Psoas muscle (tissue), 8 donors: Measurements from ENCODE around the gene SERPINA3. TPM values are rescaled to one million over a fixed set of nuclear protein-coding genes. Genes with fewer than 3 reads are reported as not detected.
"Not testable (repeated sequence)": the region's sequence is repeated elsewhere in the genome, so short reads cannot be mapped to it uniquely, and the experiment has no call there.

ENCODE experiments used
- ATAC-seq, 4 donors: fragments of 200-7000 bp; cut with Tn5 transposase; one replicate each; pipeline ENCODE4 v1.9.1; 2020; ENCODE audit warnings: moderate library complexity in 3 of 4, mild to moderate bottlenecking in 2 of 4
- DNase-seq, 2 donors: peaks; one replicate each; pipeline ENCODE4 v3.0.0-alpha.2; 2020
- H3K27ac ChIP-seq: fragments of 200-600 bp; one replicate; pipeline ENCODE4 v1.8.0; 2022
- H3K27me3 ChIP-seq, 3 donors: fragments of 200-600 bp in 1 of 3; one replicate each; pipeline versions ENCODE4 v1.6.1 to v1.8.0; 2013 to 2022; ENCODE audit warnings: low read length in 2 of 3, mild to moderate bottlenecking in 2 of 3, moderate library complexity in 1 of 3; ENCODE audit not compliant: insufficient read depth in 3 of 3
- H3K36me3 ChIP-seq, 2 donors: fragments of 200-600 bp in 1 of 2; one replicate each; pipeline versions ENCODE4 v1.6.1 to v1.8.0; 2013 to 2022; ENCODE audit warnings: low read depth in 1 of 2, mild to moderate bottlenecking in 1 of 2, moderate library complexity in 1 of 2; ENCODE audit not compliant: insufficient read depth in 1 of 2
- H3K4me1 ChIP-seq: fragments of 200-600 bp; one replicate; pipeline ENCODE4 v1.8.0; 2022
- H3K4me3 ChIP-seq: fragments of 200-600 bp; one replicate; pipeline ENCODE4 v1.8.0; 2022; ENCODE audit warnings: mild to moderate bottlenecking
- H3K9me3 ChIP-seq: fragments of 200-600 bp; one replicate; pipeline ENCODE4 v1.8.0; 2022
- CTCF ChIP-seq: fragments of 200-600 bp; IDR thresholded peaks from one replicate; pipeline ENCODE4 v1.8.0; 2022; ENCODE audit warnings: antibody characterized with exemption
- WGBS, 3 donors: extraction: QIAGEN DNeasy Blood & Tissue Kit; methylation state at CpG; one replicate each; pipeline versions ENCODE4 v1.1.6 to v1.1.7; 2013; 5-methylcytosine and 5-hydroxymethylcytosine counted together
- intact Hi-C, 2 donors: fragments of 100-400 bp; cut with DNase I; formaldehyde crosslinking; loops; one replicate each; pipeline versions ENCODE4 v1.11.0 to v1.14.2; 2022
- polyA plus RNA-seq, 3 donors: library from polyadenylated mRNA; stranded (reverse); fragments of 200-250 nt; gene quantifications; one replicate each; pipeline ENCODE4 v1.2.3, GENCODE V29; 2013
- total RNA-seq, 4 donors: library from RNA; stranded (reverse); fragmentation: NEBNext Ultra II Directional in 2 of 4; extraction: Animal tissue kit (Norgen Biotek cat#: 25700) in 2 of 4; gene quantifications; one replicate each; pipeline versions ENCODE4 v1.2.1 to v1.2.4, GENCODE V29; 2021 to 2023
- donor health status: healthy with polysubstance abuse.
- donor health status: DM: no; HTN: no; CAD: no; lungs with moderate emphysema.
- donor health status: Bipolar disorder and iron deficiency.
- donor health status: healthy.
- donor health status: DM: yes; HTN: yes; CAD: no.
- donor health status: DM: no; HTN: no; CAD: no.
- donor health status: DM: no; HTN: no; CAD: no.
- donor health status: DM: yes; HTN: yes; CAD: no.

SERPINA3 gene
- total and polyA plus RNA-seq, 7 donors, result 5.5 to 1,141 (median 186) TPM

GRCh38 chr14:94636744-94637412 lies 24.7 kb downstream of the SERPINA3 start:
- Histone ChIP-seq H3K36me3 (no peaks in the 10 kb centered on the region), H3K4me1 (no peaks in the 10 kb centered on the region), H3K27me3 (no peaks in the 10 kb centered on the region), H3K9me3 (no peaks in the 10 kb centered on the region), H3K27ac (no peak overlapping the region), H3K4me3 (no peak overlapping the region)
- DNase-seq (no peak), ATAC-seq (peak in 1 of 4 donors; percentile 47)
- no peak for TF ChIP-seq CTCF
- intact Hi-C loops, result no loop called here
- 68 to 82% (median 75%) methylated on average over 2 of the region's 2 CpGs for WGBS, 3 donors

GRCh38 chr14:94637814-94638213 lies 25.6 kb downstream of the SERPINA3 start:
- H3K4me1 ChIP-seq, H3K4me3 ChIP-seq, intact Hi-C loops, H3K27ac ChIP-seq, ATAC-seq, H3K27me3 ChIP-seq, H3K9me3 ChIP-seq, DNase-seq, H3K36me3 ChIP-seq: not testable (repeated sequence)
- WGBS, 3 donors, result 81 to 89% (median 88%) methylated on average over 7 of the region's 8 CpGs

- DNase-seq (no peak), ATAC-seq (no peak)
- intact Hi-C loops, result no loop called here
- Histone ChIP-seq H3K4me1 (no peaks in the 10 kb centered on the region), H3K36me3 (no peaks in the 10 kb centered on the region), H3K4me3 (no peak overlapping the region), H3K27me3 (no peaks in the 10 kb centered on the region), H3K27ac (no peak overlapping the region), H3K9me3 (no peaks in the 10 kb centered on the region)
- 44 to 60% (median 48%) methylated on average over 2 of the region's 2 CpGs for WGBS, 3 donors
- TF ChIP-seq CTCF, result no peak
Measured at GRCh38 chr14:94638339-94638738, 26.1 kb downstream of the SERPINA3 start.

GRCh38 chr14:94638961-94639817 lies 27.0 kb downstream of the SERPINA3 start:
- DNase-seq (no peak), ATAC-seq (no peak)
- Histone ChIP-seq H3K27ac (no peak overlapping the region), H3K27me3 (no peaks in the 10 kb centered on the region), H3K4me3 (no peak overlapping the region), H3K9me3 (no peaks in the 10 kb centered on the region), H3K4me1 (no peaks in the 10 kb centered on the region), H3K36me3 (no peaks in the 10 kb centered on the region)
- intact Hi-C loops, result no loop called here
- 84 to 86% (median 85%) methylated on average over 11 of the region's 11 CpGs for WGBS, 3 donors
- TF ChIP-seq CTCF, result no peak
